SU-DHL-6 (cell line): ENCODE results near the gene INAFM2.

Experiments
- CTCF ChIP-seq: fragments of 200-600 bp; sonication (generic); IDR thresholded peaks from one replicate; pipeline ENCODE4 v1.5.1; 2017; ENCODE audit warnings: antibody characterized with exemption, mild to moderate bottlenecking, low read length, moderate library complexity; ENCODE audit not compliant: insufficient read depth, poor library complexity, severe bottlenecking
- EZH2phosphoT487 ChIP-seq: fragments of 200-600 bp; sonication (generic), shearing (Covaris generic); conservative IDR thresholded peaks from 2 replicates; pipeline ENCODE4 v1.6.1; 2018; ENCODE audit warnings: mild to moderate bottlenecking, antibody characterized with exemption, low read length, moderate library complexity, mixed read lengths

- TF ChIP-seq CTCF, result no peak
- TF ChIP-seq EZH2phosphoT487, result no peak
Observed at GRCh38 chr15:40302981-40303380, 20.5 kb upstream of the INAFM2 start.
